HTR-8/SVneo (cell line): ENCODE results near the gene CACNA1C.
A peak's percentile ranks its signal among the peaks of the same experiment; 100 is the strongest.

Experiments used
- DNase-seq: peaks from one replicate; pipeline ENCODE4 v3.0.0; 2011; ENCODE audit warnings: low spot score, mixed read lengths; ENCODE audit not compliant: insufficient read length
- FAIRE-seq: peaks from 2 replicates; lab custom pipeline; 2011; peaks lifted over from hg19 to GRCh38; lab: Jason Lieb, UNC

The CACNA1C gene

DNA sequence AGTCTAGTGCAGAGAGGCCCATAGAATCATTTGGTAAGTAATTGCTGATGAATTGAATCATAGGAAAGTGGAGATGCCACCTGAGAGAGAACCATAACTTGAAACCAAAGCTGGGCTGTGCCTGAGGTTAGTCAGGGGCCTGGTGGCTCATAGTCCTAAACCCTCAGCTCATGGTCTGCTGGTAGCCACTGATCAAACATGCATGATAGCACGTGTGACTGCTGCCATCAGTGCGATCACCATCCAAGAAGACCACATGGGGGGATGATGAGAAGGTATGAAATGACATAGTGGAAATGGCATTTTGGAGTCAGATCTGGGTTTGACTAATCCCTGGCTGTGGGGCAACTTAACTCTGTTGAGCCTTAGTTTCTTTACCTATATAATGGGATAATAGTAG is 190.5 kb downstream of the CACNA1C start:
- DNase-seq (no peak), FAIRE-seq (no peak)

DNA sequence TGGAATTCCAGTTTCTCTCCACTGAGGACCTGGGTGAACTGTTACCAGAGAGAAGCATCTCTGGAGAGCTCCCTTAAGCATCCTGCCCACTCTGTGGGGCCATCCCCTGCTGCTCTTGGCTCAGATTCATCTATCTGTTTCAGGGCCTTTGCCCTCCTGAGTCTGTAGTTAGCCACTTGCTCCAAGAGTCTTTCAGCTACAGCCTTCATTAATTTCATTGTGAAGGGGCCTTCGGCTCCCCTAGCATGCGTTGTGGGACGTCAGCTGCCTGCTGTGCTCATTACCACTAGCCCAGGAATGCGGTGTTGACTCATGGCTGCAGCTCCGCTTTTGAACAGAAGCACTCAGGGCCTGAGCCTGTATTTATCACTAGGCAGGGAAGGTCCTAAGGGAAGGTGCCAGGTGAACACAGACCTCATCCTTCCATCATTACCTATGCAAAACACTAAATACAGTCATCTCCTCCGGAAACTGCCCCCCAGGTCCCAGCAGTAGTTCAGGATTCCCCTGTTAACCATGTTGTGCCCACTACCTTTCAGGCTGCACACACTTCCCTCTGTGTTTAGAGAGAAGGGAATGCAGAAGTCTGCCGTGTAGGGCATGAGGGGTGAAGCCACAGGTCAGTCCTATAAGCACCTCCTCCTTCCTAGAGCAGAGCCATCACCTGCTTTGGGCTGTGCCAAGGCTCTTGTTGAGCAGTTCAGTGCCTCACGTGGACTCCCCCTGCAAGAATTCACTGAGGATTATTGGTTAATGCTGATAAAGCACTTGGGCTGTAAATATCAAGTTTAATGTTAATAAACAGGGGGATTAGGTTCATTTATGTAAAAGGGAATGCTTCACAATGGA is 191.4 kb downstream of the CACNA1C start:
- DNase-seq (peak; percentile 86), FAIRE-seq (peak; percentile 91)

DNA sequence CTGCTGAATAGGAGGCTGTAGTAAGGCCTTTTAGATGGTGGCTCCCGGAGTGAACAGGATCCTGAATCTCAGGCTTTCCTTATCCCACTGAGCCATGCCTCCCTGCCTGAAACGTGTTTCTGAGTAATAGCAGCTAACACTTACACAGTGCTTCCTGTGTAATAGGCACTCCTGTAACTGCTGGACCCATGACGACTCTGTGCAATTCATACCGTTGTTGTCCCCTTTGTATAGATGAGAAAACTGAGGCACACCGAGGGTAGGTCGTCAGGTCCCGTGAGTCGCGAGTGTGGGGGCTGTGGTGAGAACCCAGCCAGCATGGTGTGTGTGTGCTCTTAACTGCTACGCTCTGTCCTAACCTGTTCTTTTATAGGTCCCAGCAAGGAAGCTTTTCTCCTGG is 193.6 kb downstream of the CACNA1C start:
- DNase-seq (no peak), FAIRE-seq (no peak)

DNA sequence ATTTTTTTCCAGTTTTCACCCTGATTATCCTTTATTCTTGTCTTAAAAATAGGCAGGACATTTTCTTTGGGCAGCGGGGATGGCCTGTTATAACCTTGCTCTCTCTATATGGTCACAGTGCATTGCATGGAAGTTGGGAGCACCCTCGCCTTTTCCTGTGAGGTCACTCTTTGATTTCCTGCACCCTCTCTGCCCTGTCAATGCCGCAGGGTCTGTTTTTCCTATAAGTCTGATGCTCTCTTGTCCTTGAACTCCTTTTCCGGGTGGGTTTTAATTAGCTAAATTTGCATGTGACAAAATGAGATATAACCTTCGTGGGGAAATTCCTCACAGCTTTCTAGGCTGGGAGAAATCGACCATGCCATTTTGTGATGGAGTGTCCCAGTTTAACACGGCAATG is 194.3 kb downstream of the CACNA1C start:
- DNase-seq (no peak), FAIRE-seq (no peak)

DNA sequence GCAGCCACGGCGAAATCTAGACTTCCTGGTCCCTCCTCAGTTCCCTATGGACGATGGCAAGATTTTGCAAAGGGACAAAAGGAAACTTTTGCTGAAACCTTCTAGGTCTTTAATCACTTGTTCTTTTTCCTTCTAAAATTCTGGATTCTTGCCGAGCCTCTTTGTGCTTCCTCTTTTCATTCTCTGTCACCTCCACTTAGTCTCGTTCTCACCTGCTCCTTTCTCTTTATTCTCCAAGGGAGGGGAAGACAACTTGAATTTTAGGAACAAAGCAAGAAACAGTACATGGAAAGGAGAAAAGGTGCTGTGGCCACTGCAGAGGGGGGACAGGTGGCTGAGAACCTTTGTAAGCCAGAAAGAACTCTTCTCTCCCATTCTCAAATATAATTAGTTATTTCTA is 194.8 kb downstream of the CACNA1C start:
- no peak for FAIRE-seq
- no peak for DNase-seq

DNA sequence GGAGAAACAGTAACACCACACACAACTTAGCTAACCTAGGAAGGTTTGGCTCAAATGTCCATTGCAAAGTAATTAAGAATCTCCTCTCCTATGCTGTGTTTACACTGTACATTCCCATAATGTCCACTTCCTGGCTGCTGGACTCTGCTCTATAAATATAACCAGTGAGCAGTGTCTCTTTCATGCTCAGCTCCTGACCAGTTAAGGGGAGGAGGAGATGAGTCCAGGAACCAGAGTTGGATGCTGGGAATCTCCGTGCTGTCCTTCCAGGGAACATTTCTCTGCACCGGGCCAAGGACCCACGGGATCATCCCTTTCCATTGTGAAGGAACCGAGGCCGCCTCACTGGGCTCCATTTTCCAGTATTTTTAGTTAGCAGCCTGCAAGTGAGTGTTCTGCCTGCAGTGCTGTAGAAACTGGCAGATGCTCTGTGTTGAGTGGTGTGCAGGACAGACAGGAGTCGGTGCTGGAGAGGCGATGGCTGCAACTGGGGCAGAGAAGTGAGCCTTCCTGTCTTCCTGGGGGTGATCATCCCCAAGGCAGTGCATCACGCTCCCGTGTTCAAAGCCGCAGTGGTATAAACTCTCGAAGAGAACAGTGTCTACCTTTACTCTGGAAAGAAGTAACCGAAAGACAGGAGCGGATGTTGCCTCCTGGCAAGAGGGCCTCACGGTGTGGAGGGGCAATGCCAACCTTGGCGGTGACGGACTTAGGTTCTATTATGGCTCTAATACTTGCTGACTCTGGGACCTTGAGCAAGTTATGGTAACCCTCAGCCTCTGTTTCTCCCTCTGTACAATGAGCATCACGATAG is 195.5 kb downstream of the CACNA1C start:
- FAIRE-seq (peak; percentile 80), DNase-seq (no peak)

DNA sequence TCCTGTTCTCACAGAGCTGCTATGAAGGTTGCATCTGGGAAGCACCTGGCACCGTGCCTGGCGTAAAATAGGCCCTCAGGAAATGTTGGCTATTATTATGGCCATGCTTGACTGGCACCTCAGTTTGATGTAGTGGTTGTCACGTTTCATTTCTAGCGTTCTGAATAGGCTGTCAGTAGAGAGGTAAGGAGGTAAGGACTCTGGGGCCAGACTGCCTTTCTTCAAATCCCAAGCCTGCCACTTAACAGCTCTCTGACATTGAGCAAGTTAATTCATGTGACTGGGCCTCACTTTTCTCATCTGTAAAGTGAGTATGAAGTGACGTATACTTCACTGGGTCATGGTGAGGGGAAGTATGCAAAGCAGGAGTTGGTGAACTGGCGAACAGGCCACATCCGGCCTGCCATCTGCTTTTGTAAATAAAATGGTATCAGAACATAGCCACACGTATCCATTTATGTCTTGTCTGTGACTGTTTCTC is 196.2 kb downstream of the CACNA1C start:
- FAIRE-seq: no peak
- DNase-seq: no peak

DNA sequence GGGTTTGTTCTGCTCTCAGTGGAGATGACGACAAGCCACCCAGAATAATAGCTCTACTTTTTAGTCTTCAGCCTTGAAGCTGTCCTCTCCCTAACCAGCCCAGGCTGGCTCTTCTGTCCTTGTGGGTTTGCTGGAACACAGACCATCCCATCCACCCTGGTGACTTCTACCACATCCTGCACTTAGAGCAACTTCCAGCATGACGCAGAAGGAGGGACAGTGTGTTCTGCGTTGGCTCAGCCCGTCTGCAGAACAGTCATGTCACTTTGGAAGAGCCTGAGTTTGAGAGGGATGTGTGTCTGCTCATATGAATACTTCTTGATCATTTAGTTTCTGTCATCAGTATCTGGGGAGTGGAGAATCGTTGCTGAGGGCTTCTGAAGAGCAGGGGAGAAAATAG is 198.0 kb downstream of the CACNA1C start:
- FAIRE-seq: no peak
- DNase-seq: no peak

DNA sequence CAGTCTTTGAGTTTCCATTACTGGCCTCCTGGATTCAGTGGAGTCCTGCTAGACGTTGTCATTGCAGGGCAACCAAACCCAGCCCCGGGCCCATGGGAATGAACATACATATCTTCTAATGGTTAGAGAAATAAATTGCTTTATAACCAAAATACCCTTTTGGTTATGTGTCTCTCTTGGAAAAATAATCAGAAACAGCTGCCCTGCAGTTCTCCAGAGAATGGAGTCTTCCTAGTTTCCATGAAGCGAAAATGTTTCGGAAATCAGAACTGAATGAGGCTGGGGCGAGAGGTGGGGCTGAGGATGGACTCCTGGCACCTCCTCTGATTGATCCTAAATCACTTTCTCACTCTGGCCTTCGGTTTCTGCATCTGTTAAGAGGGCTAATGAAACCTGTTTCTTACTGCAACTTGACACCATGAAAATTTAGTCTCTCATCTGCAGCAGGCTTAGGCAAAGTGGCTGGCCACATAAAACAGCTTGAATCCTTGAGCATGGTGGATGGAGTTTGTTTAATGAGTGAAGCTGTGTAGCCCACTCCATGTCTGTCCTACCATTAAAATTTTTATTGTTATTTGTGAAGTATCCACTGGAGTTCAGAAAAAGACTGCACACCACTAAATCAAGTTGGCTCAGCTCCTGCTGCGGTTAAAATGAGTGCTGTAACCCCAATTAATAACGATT is 198.9 kb downstream of the CACNA1C start:
- FAIRE-seq (no peak), DNase-seq (no peak)

DNA sequence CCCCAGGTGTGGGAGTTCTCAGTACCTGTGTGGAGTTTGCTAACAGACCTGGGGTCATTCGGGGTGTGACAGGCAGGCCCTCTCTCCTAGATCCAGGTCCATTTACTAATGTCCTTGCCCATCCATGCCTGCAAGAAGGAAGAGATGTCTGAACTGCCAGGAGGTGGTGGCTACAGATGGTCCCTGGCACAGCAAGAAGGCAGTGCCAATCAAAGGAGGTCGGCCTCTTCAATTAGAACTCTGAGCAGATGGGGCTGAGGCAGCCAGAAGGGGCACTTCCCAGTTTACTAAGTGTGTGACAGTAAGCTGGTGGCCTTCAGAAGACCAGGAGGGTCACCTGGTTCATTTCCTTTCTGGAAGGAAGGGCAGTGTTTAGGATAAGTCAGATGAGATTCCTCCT is 202.5 kb downstream of the CACNA1C start:
- DNase-seq (no peak), FAIRE-seq (no peak)

DNA sequence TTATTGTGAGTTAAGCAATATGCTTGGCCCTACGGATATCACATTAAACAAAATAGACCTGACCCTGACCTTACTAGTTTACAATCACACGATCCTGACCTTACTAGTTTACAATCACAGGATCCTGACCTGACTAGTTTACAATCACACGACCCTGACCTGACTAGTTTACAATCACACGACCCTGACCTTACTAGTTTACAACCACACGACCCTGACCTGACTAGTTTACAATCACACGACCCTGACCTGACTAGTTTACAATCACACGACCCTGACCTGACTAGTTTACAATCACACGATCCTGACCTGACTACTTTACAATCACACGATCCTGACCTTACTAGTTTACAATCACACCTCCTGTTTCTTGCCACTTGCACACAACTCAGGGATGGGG is 202.9 kb downstream of the CACNA1C start:
- FAIRE-seq (peak; percentile 100), DNase-seq (peak; percentile 63)

DNA sequence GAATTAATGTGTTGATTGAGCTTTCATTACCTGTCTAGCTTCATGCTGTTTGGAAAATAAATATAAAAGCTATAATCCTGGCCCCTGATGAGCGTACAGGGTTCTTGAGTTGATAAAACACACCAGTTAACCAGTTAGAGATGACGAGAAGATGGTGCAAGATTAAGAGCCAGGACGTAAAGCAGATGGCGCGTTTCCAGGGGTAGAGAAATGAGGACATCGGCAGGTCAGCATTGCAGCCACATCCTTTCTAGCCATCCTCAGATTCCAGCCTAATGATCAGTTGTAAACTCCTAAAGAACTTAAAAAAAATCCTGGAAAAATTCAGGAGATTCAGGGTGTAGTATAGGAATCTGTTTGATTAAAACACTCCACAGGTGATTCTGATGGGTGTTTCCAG is 203.7 kb downstream of the CACNA1C start:
- no peak for FAIRE-seq
- DNase-seq: no peak

DNA sequence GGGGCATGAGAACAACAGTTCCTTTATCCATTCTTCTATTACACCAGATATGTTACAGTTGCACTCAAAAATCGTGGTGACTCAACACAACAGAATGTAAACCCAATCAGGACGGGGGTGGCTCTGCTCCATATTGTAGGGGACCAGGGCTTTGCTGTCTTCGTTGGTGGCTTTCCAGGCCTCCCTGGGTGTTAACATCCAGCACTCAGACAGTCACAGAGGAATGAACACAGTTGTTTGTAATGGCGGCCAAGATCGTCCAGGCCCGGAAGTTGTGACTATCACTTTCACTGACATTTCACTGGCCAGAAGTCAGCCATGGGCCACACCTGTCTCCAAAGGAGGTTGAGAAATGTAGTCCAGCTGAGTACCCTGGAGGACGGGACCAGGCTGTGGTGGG is 204.1 kb downstream of the CACNA1C start:
- FAIRE-seq (no peak), DNase-seq (no peak)

DNA sequence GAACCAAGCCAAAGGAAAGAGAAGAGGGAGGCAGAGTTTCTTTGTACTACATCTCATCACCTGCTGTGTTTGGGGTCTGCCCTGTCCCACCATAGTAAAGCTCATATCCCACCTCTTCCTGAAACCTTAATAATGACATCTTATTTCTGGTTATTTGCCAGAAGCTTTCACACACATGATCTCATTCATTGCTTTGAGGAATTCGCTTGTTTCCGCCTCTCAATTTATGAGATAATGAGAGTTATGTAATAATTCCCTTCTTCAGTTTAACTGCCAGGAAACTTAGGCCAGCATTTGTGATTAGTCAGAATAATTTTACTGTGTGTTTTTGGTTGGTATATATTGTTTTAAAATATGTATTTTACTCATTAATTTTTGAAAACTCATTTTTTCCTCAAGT is 205.2 kb downstream of the CACNA1C start:
- no peak for FAIRE-seq

DNA sequence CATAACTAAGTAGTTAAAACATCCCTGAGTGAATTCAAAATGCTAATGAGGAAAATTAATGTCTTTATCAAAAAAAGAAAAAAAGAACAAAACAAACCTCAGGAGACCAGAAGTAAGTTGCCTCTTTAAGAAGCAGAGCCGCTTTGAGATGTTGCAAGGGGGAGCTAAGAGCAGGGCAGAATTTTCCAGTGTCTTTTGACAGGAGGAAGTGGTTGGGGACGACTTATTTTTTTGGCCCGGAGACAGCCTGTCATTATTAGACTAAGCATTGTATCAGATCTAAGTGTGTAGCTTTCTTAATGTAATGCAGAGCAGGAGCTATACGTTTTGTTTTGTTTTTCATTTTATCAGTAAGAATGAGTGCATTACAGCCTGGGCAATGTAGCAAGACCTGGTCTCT is 206.6 kb downstream of the CACNA1C start:
- DNase-seq (no peak), FAIRE-seq (no peak)

More for the DNA sequence above, 205.2 kb downstream of the CACNA1C start:
- no peak for DNase-seq

DNA sequence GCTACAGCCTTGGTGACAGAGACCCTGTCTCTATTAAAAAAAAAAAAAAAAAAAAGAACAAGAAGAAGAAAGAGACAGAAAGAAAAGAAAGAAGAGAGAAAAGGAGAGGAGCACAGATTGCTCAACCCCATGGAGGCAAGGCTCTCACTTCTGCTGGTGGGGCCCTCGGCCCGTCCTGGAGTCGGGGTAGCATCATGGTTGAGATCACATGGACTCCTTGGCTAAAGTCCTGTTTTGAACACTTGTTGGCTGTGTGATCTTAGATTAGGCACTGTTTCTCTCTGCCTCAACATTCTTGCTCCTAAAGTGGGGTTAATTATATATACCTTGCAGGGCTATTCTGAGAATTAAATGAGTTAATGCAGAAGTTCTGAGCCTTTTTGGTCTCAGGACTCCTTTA is 207.7 kb downstream of the CACNA1C start:
- FAIRE-seq (no peak), DNase-seq (no peak)

DNA sequence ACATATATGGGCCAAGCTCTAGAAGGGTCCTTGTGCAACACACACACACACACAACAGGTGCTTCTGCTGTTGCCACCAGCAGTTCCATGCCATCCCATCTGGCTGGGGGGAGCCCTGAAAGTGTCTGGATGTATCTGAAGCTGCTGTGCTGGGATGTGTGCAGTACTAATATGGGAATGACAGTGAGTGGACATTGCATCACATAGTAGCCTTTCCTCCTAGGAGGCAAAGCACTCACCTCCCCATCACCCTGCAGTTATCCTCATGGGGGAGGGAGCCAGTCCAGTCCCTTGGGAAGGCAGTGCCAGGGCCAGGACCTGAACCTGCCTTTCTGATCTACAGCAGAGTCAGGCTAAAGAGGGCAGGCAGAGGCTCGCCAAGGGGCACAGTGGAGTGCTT is 208.9 kb downstream of the CACNA1C start:
- FAIRE-seq: no peak
- no peak for DNase-seq

DNA sequence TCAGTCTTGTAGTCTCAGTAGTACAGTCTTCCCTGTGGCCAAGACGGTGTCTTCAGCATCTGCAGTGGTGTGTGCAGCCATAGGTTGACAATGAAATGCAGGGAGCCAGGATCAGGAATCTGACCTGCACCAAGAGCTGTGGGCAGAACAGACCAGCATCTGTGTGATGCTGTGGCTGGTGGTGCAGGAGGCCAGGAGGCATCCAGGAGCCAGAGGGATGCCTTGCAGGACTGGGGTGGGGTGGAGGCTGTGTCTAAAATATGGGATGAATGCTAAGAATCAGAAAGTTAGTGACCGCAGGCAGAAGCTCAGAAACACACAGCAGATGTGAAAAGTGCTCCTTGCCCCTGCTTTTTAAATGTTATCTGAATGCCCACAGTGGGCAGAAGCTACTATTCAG is 209.7 kb downstream of the CACNA1C start:
- DNase-seq (no peak), FAIRE-seq (peak; percentile 64)

DNA sequence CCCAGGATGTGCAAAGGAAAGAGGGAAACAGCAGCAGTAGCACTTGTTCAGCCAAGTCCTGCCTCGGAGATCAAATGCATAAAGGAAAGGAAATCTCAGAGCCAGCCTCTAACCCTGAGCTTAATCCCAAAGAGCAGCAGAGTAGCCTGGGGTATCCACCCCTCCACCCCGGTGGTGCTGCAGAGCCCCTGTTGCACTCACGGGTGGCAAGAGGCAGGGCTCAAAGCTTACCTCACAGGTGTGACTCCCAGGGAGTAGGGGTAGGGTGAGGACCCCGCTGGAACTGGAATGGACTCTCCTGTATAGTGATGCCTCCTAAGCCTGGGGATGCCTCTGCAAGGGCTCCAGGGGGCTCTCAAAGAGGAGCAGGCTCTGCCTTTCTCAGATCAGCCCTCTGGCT is 211.1 kb downstream of the CACNA1C start:
- DNase-seq (no peak), FAIRE-seq (no peak)

DNA sequence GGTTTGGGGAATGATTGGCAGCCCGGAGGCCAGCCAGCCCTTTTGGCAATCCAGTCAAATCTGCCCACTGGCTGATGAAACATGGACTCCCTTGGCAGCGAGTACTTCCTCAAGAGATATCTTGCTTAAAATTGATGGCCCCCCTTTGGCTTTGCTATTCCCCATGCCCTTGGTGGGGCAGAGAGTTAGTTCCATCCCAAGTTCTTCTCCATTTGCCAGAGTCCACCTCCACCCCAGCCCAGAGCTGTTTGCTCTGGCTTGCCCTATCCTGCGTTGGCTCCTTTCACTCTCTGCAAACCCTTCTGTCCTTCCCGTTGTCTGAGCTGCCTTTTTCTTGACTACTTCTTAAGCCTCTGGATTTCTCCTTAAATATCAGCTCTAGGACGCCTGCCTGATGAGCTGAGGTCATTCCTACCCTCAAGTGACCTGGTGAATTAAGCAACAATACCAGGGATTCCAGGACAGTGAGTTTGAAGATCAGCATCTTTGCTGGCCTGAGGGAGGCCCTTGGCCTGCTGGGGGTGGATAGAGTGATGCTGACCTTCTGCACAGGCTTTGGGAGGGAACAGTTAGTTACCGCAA is 212.0 kb downstream of the CACNA1C start:
- FAIRE-seq (peak; percentile 96), DNase-seq (peak; percentile 90)
